Central memory CD8-positive, alpha-beta T cell (primary cell): ENCODE measurements around the gene SUN1.

Experiments used
- ATAC-seq: fragments of 150-1000 bp; cut with Tn5 transposase; replicated peaks from 2 replicates; pipeline ENCODE4 v1.10.0; 2022; ENCODE audit warnings: mild to moderate bottlenecking, moderate FRiP score, moderate number of reproducible peaks; ENCODE audit not compliant: poor library complexity, severe bottlenecking; ENCODE audit errors: extremely low read depth
- DNase-seq, 2 donors: peaks; one replicate each; pipeline ENCODE4 v3.0.0; 2021; ENCODE audit warnings: low spot score in 2 of 2
- H3K27ac Mint-ChIP-seq: one replicate; pipeline ENCODE4 v1.8.0; 2022; ENCODE audit warnings: low read depth, mild to moderate bottlenecking, moderate library complexity, mixed read lengths
- H3K27me3 Mint-ChIP-seq: one replicate; pipeline ENCODE4 v1.8.0; 2022; ENCODE audit warnings: mixed read lengths
- H3K36me3 Mint-ChIP-seq: one replicate; pipeline ENCODE4 v1.8.0; 2022; ENCODE audit warnings: mild to moderate bottlenecking, moderate library complexity, mixed read lengths; ENCODE audit not compliant: insufficient read depth
- H3K4me1 Mint-ChIP-seq: one replicate; pipeline ENCODE4 v1.8.0; 2022; ENCODE audit warnings: mixed read lengths
- H3K4me3 Mint-ChIP-seq: one replicate; pipeline ENCODE4 v1.8.0; 2022; ENCODE audit warnings: mild to moderate bottlenecking, moderate library complexity, mixed read lengths
- H3K9me3 Mint-ChIP-seq: one replicate; pipeline ENCODE4 v1.8.0; 2022; ENCODE audit warnings: mixed read lengths

The SUN1 gene

GRCh38 chr7:816751-817671 is 15.3 kb upstream of the SUN1 start:
- no peaks in the 10 kb centered on the region for H3K9me3 Mint-ChIP-seq
- ATAC-seq (peak; percentile 1), DNase-seq (no peak)
- no peaks in the 10 kb centered on the region for H3K27me3 Mint-ChIP-seq
- H3K36me3 Mint-ChIP-seq: peaks cover 12% of the 10 kb centered on the region
- peaks cover 45% of the 10 kb centered on the region for H3K4me1 Mint-ChIP-seq
- peak overlapping the region; percentile 82 for H3K27ac Mint-ChIP-seq
- peak overlapping the region; percentile 88 for H3K4me3 Mint-ChIP-seq

- DNase-seq (no peak), ATAC-seq (no peak)
- Mint-ChIP-seq H3K4me3 (peak overlapping the region; percentile 88), H3K4me1 (peaks cover 38% of the 10 kb centered on the region), H3K27ac (peak overlapping the region; percentile 82), H3K27me3 (no peaks in the 10 kb centered on the region), H3K9me3 (no peaks in the 10 kb centered on the region), H3K36me3 (peaks cover 8% of the 10 kb centered on the region)
Observed at GRCh38 chr7:818031-818699, 14.1 kb upstream of the SUN1 start.

- no peak for ATAC-seq
- Mint-ChIP-seq H3K27me3 (no peaks in the 10 kb centered on the region), H3K27ac (no peak overlapping the region), H3K4me3 (no peak overlapping the region), H3K36me3 (peaks cover 10% of the 10 kb centered on the region), H3K9me3 (no peaks in the 10 kb centered on the region), H3K4me1 (peaks cover 29% of the 10 kb centered on the region)
- no peak for DNase-seq
Observed at GRCh38 chr7:820341-820740, 11.9 kb upstream of the SUN1 start.

GRCh38 chr7:821688-822087 is 10.6 kb upstream of the SUN1 start:
- H3K36me3 Mint-ChIP-seq: peaks cover 12% of the 10 kb centered on the region
- no peaks in the 10 kb centered on the region for H3K9me3 Mint-ChIP-seq
- no peak overlapping the region for H3K27ac Mint-ChIP-seq
- DNase-seq (no peak), ATAC-seq (no peak)
- no peak overlapping the region for H3K4me3 Mint-ChIP-seq
- peaks cover 36% of the 10 kb centered on the region for H3K4me1 Mint-ChIP-seq
- no peaks in the 10 kb centered on the region for H3K27me3 Mint-ChIP-seq

- no peaks in the 10 kb centered on the region for H3K27me3 Mint-ChIP-seq
- peaks cover 29% of the 10 kb centered on the region for H3K4me1 Mint-ChIP-seq
- no peak overlapping the region for H3K27ac Mint-ChIP-seq
- H3K9me3 Mint-ChIP-seq: no peaks in the 10 kb centered on the region
- ATAC-seq (no peak), DNase-seq (no peak)
- peaks cover 6% of the 10 kb centered on the region for H3K36me3 Mint-ChIP-seq
- H3K4me3 Mint-ChIP-seq: no peak overlapping the region
Observed at GRCh38 chr7:822692-823276, 9.5 kb upstream of the SUN1 start.

- peaks cover 4% of the 10 kb centered on the region for H3K36me3 Mint-ChIP-seq
- H3K27ac Mint-ChIP-seq: no peak overlapping the region
- H3K9me3 Mint-ChIP-seq: no peaks in the 10 kb centered on the region
- H3K4me3 Mint-ChIP-seq: no peak overlapping the region
- peaks cover 22% of the 10 kb centered on the region for H3K4me1 Mint-ChIP-seq
- DNase-seq (no peak), ATAC-seq (no peak)
- H3K27me3 Mint-ChIP-seq: no peaks in the 10 kb centered on the region
Observed at GRCh38 chr7:823649-824048, 8.6 kb upstream of the SUN1 start.

- ATAC-seq (no peak), DNase-seq (no peak)
- Mint-ChIP-seq H3K36me3 (peaks cover 4% of the 10 kb centered on the region), H3K27ac (no peak overlapping the region), H3K9me3 (no peaks in the 10 kb centered on the region), H3K4me1 (peaks cover 22% of the 10 kb centered on the region), H3K27me3 (no peaks in the 10 kb centered on the region), H3K4me3 (no peak overlapping the region)
Observed at GRCh38 chr7:824081-824480, 8.2 kb upstream of the SUN1 start.

GRCh38 chr7:824664-825063 is 7.6 kb upstream of the SUN1 start:
- H3K4me3 Mint-ChIP-seq: no peak overlapping the region
- no peaks in the 10 kb centered on the region for H3K27me3 Mint-ChIP-seq
- no peaks in the 10 kb centered on the region for H3K9me3 Mint-ChIP-seq
- no peak overlapping the region for H3K27ac Mint-ChIP-seq
- peaks cover 4% of the 10 kb centered on the region for H3K36me3 Mint-ChIP-seq
- ATAC-seq (no peak), DNase-seq (no peak)
- peaks cover 22% of the 10 kb centered on the region for H3K4me1 Mint-ChIP-seq

- Mint-ChIP-seq H3K36me3 (peaks cover 6% of the 10 kb centered on the region), H3K4me3 (no peak overlapping the region), H3K4me1 (peaks cover 23% of the 10 kb centered on the region), H3K9me3 (no peaks in the 10 kb centered on the region), H3K27ac (no peak overlapping the region), H3K27me3 (no peaks in the 10 kb centered on the region)
- ATAC-seq (no peak), DNase-seq (no peak)
Observed at GRCh38 chr7:825386-825785, 6.9 kb upstream of the SUN1 start.

GRCh38 chr7:826230-826917 is 5.9 kb upstream of the SUN1 start:
- no peak for ATAC-seq
- Mint-ChIP-seq H3K27me3 (no peaks in the 10 kb centered on the region), H3K27ac (no peak overlapping the region), H3K9me3 (no peaks in the 10 kb centered on the region), H3K4me3 (no peak overlapping the region), H3K36me3 (peaks cover 6% of the 10 kb centered on the region), H3K4me1 (peaks cover 23% of the 10 kb centered on the region)
- no peak for DNase-seq

- Mint-ChIP-seq H3K27ac (no peak overlapping the region), H3K4me1 (peaks cover 34% of the 10 kb centered on the region), H3K27me3 (no peaks in the 10 kb centered on the region), H3K9me3 (no peaks in the 10 kb centered on the region), H3K36me3 (peaks cover 18% of the 10 kb centered on the region), H3K4me3 (no peak overlapping the region)
- ATAC-seq (no peak), DNase-seq (no peak)
Observed at GRCh38 chr7:828793-829561, 3.3 kb upstream of the SUN1 start.

- Mint-ChIP-seq H3K36me3 (peaks cover 19% of the 10 kb centered on the region), H3K27me3 (no peaks in the 10 kb centered on the region), H3K9me3 (no peaks in the 10 kb centered on the region), H3K27ac (peak overlapping the region; percentile 70), H3K4me1 (peaks cover 34% of the 10 kb centered on the region), H3K4me3 (no peak overlapping the region)
- no peak for DNase-seq
- no peak for ATAC-seq
Observed at GRCh38 chr7:830069-830468, 2.2 kb upstream of the SUN1 start.
